ENCODE data around the gene UGT1A5.

DNA sequence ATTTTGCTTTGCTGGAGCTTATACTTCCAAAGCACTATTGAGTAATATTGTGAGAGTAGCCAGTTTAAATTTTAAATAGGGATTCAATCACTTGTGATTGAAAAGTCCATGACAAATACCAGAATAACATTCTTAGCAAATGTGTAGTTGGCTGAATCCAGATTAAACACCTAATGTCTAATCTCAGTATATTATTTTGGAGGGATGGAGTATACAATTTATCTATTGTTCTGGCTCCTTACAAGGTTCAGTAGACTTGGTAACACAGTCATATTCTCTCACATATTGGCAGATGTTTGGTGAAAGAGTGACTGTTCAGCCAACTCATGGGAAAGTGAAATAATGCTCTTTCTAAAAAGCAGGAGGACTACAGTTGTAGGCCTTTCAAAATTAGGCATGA is 38.8 kb upstream of the UGT1A5 start:
- TF ChIP-seq, protein P1, sequence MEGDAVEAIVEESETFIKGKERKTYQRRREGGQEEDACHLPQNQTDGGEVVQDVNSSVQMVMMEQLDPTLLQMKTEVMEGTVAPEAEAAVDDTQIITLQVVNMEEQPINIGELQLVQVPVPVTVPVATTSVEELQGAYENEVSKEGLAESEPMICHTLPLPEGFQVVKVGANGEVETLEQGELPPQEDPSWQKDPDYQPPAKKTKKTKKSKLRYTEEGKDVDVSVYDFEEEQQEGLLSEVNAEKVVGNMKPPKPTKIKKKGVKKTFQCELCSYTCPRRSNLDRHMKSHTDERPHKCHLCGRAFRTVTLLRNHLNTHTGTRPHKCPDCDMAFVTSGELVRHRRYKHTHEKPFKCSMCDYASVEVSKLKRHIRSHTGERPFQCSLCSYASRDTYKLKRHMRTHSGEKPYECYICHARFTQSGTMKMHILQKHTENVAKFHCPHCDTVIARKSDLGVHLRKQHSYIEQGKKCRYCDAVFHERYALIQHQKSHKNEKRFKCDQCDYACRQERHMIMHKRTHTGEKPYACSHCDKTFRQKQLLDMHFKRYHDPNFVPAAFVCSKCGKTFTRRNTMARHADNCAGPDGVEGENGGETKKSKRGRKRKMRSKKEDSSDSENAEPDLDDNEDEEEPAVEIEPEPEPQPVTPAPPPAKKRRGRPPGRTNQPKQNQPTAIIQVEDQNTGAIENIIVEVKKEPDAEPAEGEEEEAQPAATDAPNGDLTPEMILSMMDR (conservative IDR thresholded peaks at IDR 0.05; ENCODE audit: low read depth, low read length) = no peak
- TF ChIP-seq RAD21 (IDR thresholded peaks at IDR 0.05; ENCODE audit: low read length) (no peak), POLR2A (IDR thresholded peaks at IDR 0.05; ENCODE audit: low read depth, low read length) (no peak), NFE2L2 (IDR thresholded peaks at IDR 0.05; ENCODE audit: low read depth, low read length) (no peak), MAFK (IDR thresholded peaks at IDR 0.05; ENCODE audit: low read depth, low read length) (no peak), SMC3 (IDR thresholded peaks at IDR 0.05; ENCODE audit: low read depth, low read length) (no peak), CEBPB (IDR thresholded peaks at IDR 0.05; ENCODE audit: low read depth, low read length) (no peak), RFX5 (IDR thresholded peaks at IDR 0.05; ENCODE audit: low read depth, low read length) (no peak), MXI1 (IDR thresholded peaks at IDR 0.05; ENCODE audit: borderline replicate concordance, low read depth, low read length) (no peak)
- TF ChIP-seq, protein P2, sequence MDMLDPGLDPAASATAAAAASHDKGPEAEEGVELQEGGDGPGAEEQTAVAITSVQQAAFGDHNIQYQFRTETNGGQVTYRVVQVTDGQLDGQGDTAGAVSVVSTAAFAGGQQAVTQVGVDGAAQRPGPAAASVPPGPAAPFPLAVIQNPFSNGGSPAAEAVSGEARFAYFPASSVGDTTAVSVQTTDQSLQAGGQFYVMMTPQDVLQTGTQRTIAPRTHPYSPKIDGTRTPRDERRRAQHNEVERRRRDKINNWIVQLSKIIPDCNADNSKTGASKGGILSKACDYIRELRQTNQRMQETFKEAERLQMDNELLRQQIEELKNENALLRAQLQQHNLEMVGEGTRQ (IDR thresholded peaks at IDR 0.05; ENCODE audit: low read depth, low read length) = no peak
- TF ChIP-seq, protein P3, sequence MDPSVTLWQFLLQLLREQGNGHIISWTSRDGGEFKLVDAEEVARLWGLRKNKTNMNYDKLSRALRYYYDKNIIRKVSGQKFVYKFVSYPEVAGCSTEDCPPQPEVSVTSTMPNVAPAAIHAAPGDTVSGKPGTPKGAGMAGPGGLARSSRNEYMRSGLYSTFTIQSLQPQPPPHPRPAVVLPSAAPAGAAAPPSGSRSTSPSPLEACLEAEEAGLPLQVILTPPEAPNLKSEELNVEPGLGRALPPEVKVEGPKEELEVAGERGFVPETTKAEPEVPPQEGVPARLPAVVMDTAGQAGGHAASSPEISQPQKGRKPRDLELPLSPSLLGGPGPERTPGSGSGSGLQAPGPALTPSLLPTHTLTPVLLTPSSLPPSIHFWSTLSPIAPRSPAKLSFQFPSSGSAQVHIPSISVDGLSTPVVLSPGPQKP (IDR thresholded peaks at IDR 0.05; ENCODE audit: borderline replicate concordance, low read depth, low read length) = no peak
